Measurements from ENCODE around the gene WEE1. TPM values are rescaled to one million over a fixed set of nuclear protein-coding genes. Genes with fewer than 3 reads are reported as not detected.
"Not testable (repeated sequence)": the region's sequence is repeated elsewhere in the genome, so short reads cannot be mapped to it uniquely, and the experiment has no call there.

WEE1 gene
- polyA plus RNA-seq, 2 of the 4 experiments (the other 2 are of a cell fraction): 18.6 to 41.3 TPM

GRCh38 chr11:9617940-9618339 lies 44.5 kb downstream of the WEE1 start:
- no peak overlapping the region for H3K4me2 ChIP-seq
- DNase-seq (ENCODE audit: low read depth in 1 of 2, low spot score in 1 of 2): peak in 1 of 2 experiments; percentile 40
- no peak for FAIRE-seq
- WGBS (ENCODE audit: missing lambda C conversion rate): 77% methylated on average over 5 of the region's 5 CpGs
- POLR2A ChIA-PET: interaction anchor here (1.7 kb wide), 1 partner anchor 19 kb away, joined by 4 read pairs; no protein-coding TSS in a partner anchor
- TF ChIP-seq FOXS1 (CRISPR knock-in tag; IDR thresholded peaks at IDR 0.05) (no peak), EHMT2 (IDR thresholded peaks at IDR 0.05; ENCODE audit: low read depth) (no peak)
- TF ChIP-seq, protein P1, sequence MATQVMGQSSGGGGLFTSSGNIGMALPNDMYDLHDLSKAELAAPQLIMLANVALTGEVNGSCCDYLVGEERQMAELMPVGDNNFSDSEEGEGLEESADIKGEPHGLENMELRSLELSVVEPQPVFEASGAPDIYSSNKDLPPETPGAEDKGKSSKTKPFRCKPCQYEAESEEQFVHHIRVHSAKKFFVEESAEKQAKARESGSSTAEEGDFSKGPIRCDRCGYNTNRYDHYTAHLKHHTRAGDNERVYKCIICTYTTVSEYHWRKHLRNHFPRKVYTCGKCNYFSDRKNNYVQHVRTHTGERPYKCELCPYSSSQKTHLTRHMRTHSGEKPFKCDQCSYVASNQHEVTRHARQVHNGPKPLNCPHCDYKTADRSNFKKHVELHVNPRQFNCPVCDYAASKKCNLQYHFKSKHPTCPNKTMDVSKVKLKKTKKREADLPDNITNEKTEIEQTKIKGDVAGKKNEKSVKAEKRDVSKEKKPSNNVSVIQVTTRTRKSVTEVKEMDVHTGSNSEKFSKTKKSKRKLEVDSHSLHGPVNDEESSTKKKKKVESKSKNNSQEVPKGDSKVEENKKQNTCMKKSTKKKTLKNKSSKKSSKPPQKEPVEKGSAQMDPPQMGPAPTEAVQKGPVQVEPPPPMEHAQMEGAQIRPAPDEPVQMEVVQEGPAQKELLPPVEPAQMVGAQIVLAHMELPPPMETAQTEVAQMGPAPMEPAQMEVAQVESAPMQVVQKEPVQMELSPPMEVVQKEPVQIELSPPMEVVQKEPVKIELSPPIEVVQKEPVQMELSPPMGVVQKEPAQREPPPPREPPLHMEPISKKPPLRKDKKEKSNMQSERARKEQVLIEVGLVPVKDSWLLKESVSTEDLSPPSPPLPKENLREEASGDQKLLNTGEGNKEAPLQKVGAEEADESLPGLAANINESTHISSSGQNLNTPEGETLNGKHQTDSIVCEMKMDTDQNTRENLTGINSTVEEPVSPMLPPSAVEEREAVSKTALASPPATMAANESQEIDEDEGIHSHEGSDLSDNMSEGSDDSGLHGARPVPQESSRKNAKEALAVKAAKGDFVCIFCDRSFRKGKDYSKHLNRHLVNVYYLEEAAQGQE (IDR thresholded peaks at IDR 0.05): no peak
- H3K4me1 ChIP-seq: peaks cover 13% of the 10 kb centered on the region
- CTCF ChIA-PET: interaction anchor here (1.2 to 4.4 kb wide), 3 partner anchors 130 to 690 kb away, joined by 4 to 31 read pairs (median 6); no protein-coding TSS in a partner anchor
- ATAC-seq: no peak
- H3K4me3 ChIP-seq: no peak overlapping the region
- H3K9me3 ChIP-seq: no peaks in the 10 kb centered on the region
- H3K27ac ChIP-seq: no peak overlapping the region

- Histone ChIP-seq H3K4me2 (no peak overlapping the region), H3K27ac (no peak overlapping the region), H3K4me1 (peaks cover 8% of the 10 kb centered on the region), H3K4me3 (no peak overlapping the region), H3K9me3 (no peaks in the 10 kb centered on the region)
- ChIA-PET CTCF (interaction anchor here (1.0 to 4.4 kb wide), 2 partner anchors 18 to 129 kb away, joined by 5 to 31 read pairs; no protein-coding TSS in a partner anchor), POLR2A (no interaction called here)
- no peak for TF ChIP-seq RARB (CRISPR knock-in tag; IDR thresholded peaks at IDR 0.05)
- no peak for FAIRE-seq
- WGBS (ENCODE audit: missing lambda C conversion rate): 89% methylated on average over 1 of the region's 1 CpG
- no peak for DNase-seq (ENCODE audit: low read depth in 1 of 2, low spot score in 1 of 2)
- ATAC-seq: no peak
These were observed 45.5 kb downstream of the WEE1 start for GRCh38 chr11:9619004-9619403.

- no peaks in the 10 kb centered on the region for H3K9me3 ChIP-seq
- ATAC-seq (no peak), FAIRE-seq (no peak), DNase-seq (ENCODE audit: low read depth in 1 of 2, low spot score in 1 of 2) (no peak)
- TF ChIP-seq SREBF2 (IDR thresholded peaks at IDR 0.05) (no peak), FOSB (CRISPR knock-in tag; IDR thresholded peaks at IDR 0.05) (no peak), MYC (IDR thresholded peaks at IDR 0.05; ENCODE audit: borderline replicate concordance, low read length) (no peak), FOSL2 (IDR thresholded peaks at IDR 0.05) (no peak), FOSL2 (CRISPR knock-in tag; IDR thresholded peaks at IDR 0.05) (no peak)
- TF ChIP-seq, protein P1 (IDR thresholded peaks at IDR 0.05): no peak
- TF ChIP-seq, protein P2, sequence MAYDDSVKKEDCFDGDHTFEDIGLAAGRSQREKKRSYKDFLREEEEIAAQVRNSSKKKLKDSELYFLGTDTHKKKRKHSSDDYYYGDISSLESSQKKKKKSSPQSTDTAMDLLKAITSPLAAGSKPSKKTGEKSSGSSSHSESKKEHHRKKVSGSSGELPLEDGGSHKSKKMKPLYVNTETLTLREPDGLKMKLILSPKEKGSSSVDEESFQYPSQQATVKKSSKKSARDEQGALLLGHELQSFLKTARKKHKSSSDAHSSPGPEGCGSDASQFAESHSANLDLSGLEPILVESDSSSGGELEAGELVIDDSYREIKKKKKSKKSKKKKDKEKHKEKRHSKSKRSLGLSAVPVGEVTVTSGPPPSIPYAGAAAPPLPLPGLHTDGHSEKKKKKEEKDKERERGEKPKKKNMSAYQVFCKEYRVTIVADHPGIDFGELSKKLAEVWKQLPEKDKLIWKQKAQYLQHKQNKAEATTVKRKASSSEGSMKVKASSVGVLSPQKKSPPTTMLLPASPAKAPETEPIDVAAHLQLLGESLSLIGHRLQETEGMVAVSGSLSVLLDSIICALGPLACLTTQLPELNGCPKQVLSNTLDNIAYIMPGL (CRISPR knock-in tag; IDR thresholded peaks at IDR 0.05; ENCODE audit: borderline replicate concordance): no peak
- TF ChIP-seq, protein P3, sequence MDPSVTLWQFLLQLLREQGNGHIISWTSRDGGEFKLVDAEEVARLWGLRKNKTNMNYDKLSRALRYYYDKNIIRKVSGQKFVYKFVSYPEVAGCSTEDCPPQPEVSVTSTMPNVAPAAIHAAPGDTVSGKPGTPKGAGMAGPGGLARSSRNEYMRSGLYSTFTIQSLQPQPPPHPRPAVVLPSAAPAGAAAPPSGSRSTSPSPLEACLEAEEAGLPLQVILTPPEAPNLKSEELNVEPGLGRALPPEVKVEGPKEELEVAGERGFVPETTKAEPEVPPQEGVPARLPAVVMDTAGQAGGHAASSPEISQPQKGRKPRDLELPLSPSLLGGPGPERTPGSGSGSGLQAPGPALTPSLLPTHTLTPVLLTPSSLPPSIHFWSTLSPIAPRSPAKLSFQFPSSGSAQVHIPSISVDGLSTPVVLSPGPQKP (IDR thresholded peaks at IDR 0.05; ENCODE audit: low read depth, low read length): no peak
- no peak overlapping the region for H3K4me2 ChIP-seq
- peaks cover 3% of the 10 kb centered on the region for H3K4me1 ChIP-seq
- ChIA-PET CTCF (interaction anchor here (1.0 to 4.4 kb wide), 3 partner anchors 15 to 128 kb away, joined by 3 to 31 read pairs (median 5); no protein-coding TSS in a partner anchor), POLR2A (no interaction called here)
- no peak overlapping the region for H3K27ac ChIP-seq
- H3K4me3 ChIP-seq: no peak overlapping the region
These were observed 46.5 kb downstream of the WEE1 start for GRCh38 chr11:9619971-9620370.

DNA sequence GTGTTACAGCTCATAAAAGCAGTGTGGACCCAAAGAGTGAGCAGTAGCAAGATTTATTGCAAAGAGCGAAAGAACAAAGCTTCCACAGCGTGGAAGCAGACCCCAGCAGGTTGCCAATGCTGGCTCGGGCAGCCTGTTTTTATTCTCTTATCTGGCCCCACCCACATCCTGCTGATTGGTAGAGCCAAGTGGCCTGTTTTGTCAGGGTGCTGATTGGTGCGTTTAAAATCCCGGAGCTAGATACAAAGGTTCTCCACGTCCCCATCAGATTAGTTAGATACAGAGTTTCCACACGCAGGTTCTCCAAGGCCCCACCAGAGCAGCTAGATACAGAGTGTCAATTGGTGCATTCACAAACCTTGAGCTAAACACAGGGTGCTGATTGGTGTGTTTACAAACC lies 48.9 kb downstream of the WEE1 start:
- CTCF ChIA-PET: interaction anchor here (1.1 kb wide), 1 partner anchor 9 kb away, joined by 3 read pairs; no protein-coding TSS in a partner anchor

DNA sequence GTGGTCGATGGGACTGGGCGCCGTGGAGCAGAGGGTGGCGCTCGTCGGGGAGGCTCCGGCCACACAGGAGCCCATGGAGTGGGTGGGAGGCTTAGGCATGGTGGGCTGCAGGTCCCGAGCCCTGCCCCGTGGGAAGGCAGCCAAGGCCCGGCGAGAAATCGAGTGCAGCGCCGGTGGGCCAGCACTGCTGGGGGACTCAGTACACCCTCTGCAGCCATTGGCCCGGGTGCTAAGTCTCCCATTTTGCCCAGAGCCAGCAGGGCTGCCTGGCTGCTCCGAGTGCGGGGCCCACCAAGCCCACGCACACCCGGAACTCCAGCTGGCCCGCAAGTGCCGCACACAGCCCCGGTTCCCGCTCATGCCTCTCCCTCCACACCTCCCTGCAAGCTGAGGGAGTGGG lies 49.6 kb downstream of the WEE1 start:
- DNase-seq (ENCODE audit: low read depth in 1 of 2, low spot score in 1 of 2); H3K27ac ChIP-seq; H3K9me3 ChIP-seq; POLR2A ChIA-PET; H3K4me3 ChIP-seq; H3K4me2 ChIP-seq; H3K4me1 ChIP-seq; ATAC-seq; FAIRE-seq: not testable (repeated sequence)
- CTCF ChIA-PET: interaction anchor here (1.1 to 2.3 kb wide), 2 partner anchors 9 to 10 kb away, joined by 3 to 5 read pairs; no protein-coding TSS in a partner anchor
- WGBS (ENCODE audit: missing lambda C conversion rate): 87% methylated on average over 13 of the region's 23 CpGs

More for the DNA sequence above, 48.9 kb downstream of the WEE1 start:
- FAIRE-seq; H3K4me3 ChIP-seq; POLR2A ChIA-PET; H3K4me1 ChIP-seq; ATAC-seq; H3K9me3 ChIP-seq; H3K27ac ChIP-seq; DNase-seq (ENCODE audit: low read depth in 1 of 2, low spot score in 1 of 2); H3K4me2 ChIP-seq: not testable (repeated sequence)
- 84% methylated on average over 6 of the region's 7 CpGs for WGBS (ENCODE audit: missing lambda C conversion rate)
